Tibial nerve (tissue), 3 donors: ENCODE measurements around the gene TMEM250.

Source experiments
- CTCF ChIP-seq, 5 experiments: fragments of 200-600 bp in 3 of 5; fragments of 450-650 bp in 2 of 5; sonication (generic) in 3 of 5; IDR thresholded peaks; one replicate each; pipeline ENCODE4 v1.5.1; 2016 to 2019; ENCODE audit warnings: antibody characterized with exemption in 5 of 5, mild to moderate bottlenecking in 3 of 5, moderate library complexity in 2 of 5
- POLR2A ChIP-seq, 2 donors: fragments of 450-650 bp; IDR thresholded peaks; one replicate each; pipeline ENCODE4 v1.6.1; 2017; ENCODE audit warnings: antibody characterized with exemption in 2 of 2, mild to moderate bottlenecking in 2 of 2, moderate library complexity in 2 of 2

GRCh38 chr9:136078024-136078423, 40.7 kb downstream of the TMEM250 start:
- no peak for TF ChIP-seq CTCF (IDR thresholded peaks at IDR 0.05)
- TF ChIP-seq POLR2A (IDR thresholded peaks at IDR 0.05) = no peak
